ENCODE measurements around the gene GNB4.

The GNB4 gene

GRCh38 chr3:179464323-179465092, 13.2 kb upstream of the GNB4 start:
- Histone ChIP-seq H3K9ac (no peak overlapping the region), H3K4me3 (ENCODE audit: low read depth, low read length) (no peak overlapping the region), H3K27ac (no peak overlapping the region), H3K4me1 (no peaks in the 10 kb centered on the region), H2AFZ (no peak overlapping the region), H3K27me3 (ENCODE audit: control insufficient read depth, insufficient read depth, low read length) (no peaks in the 10 kb centered on the region), H3K4me2 (ENCODE audit: low read length) (no peak overlapping the region), H3K9me3 (ENCODE audit: control insufficient read depth, low read length) (no peaks in the 10 kb centered on the region), H3K36me3 (ENCODE audit: control insufficient read depth, insufficient read depth, low read length) (no peaks in the 10 kb centered on the region), H3K79me2 (no peaks in the 10 kb centered on the region)
- TF ChIP-seq CTCF (IDR thresholded peaks at IDR 0.05), result no peak

- H3K27me3 ChIP-seq (ENCODE audit: control insufficient read depth, insufficient read depth, low read length), result no peaks in the 10 kb centered on the region
- no peak overlapping the region for H3K4me2 ChIP-seq (ENCODE audit: low read length)
- no peaks in the 10 kb centered on the region for H3K4me1 ChIP-seq
- no peak overlapping the region for H2AFZ ChIP-seq
- no peaks in the 10 kb centered on the region for H3K79me2 ChIP-seq
- H3K36me3 ChIP-seq (ENCODE audit: control insufficient read depth, insufficient read depth, low read length), result no peaks in the 10 kb centered on the region
- no peak overlapping the region for H3K9ac ChIP-seq
- no peaks in the 10 kb centered on the region for H3K9me3 ChIP-seq (ENCODE audit: control insufficient read depth, low read length)
- no peak overlapping the region for H3K27ac ChIP-seq
- TF ChIP-seq CTCF (IDR thresholded peaks at IDR 0.05), result no peak
- no peak overlapping the region for H3K4me3 ChIP-seq (ENCODE audit: low read depth, low read length)
Observed at GRCh38 chr3:179463319-179463718, 12.0 kb upstream of the GNB4 start.

GRCh38 chr3:179460260-179460659, 9.0 kb upstream of the GNB4 start:
- H3K9me3 ChIP-seq (ENCODE audit: control insufficient read depth, low read length), result no peaks in the 10 kb centered on the region
- no peak overlapping the region for H3K9ac ChIP-seq
- H2AFZ ChIP-seq, result no peak overlapping the region
- no peak overlapping the region for H3K27ac ChIP-seq
- no peaks in the 10 kb centered on the region for H3K4me1 ChIP-seq
- no peaks in the 10 kb centered on the region for H3K79me2 ChIP-seq
- no peak for TF ChIP-seq CTCF (IDR thresholded peaks at IDR 0.05)
- no peak overlapping the region for H3K4me3 ChIP-seq (ENCODE audit: low read depth, low read length)
- no peak overlapping the region for H3K4me2 ChIP-seq (ENCODE audit: low read length)
- no peaks in the 10 kb centered on the region for H3K27me3 ChIP-seq (ENCODE audit: control insufficient read depth, insufficient read depth, low read length)
- no peaks in the 10 kb centered on the region for H3K36me3 ChIP-seq (ENCODE audit: control insufficient read depth, insufficient read depth, low read length)

- no peak overlapping the region for H3K9ac ChIP-seq
- H3K4me3 ChIP-seq (ENCODE audit: low read depth, low read length), result no peak overlapping the region
- no peak overlapping the region for H2AFZ ChIP-seq
- no peak overlapping the region for H3K4me2 ChIP-seq (ENCODE audit: low read length)
- no peaks in the 10 kb centered on the region for H3K36me3 ChIP-seq (ENCODE audit: control insufficient read depth, insufficient read depth, low read length)
- no peaks in the 10 kb centered on the region for H3K79me2 ChIP-seq
- no peak for TF ChIP-seq CTCF (IDR thresholded peaks at IDR 0.05)
- no peaks in the 10 kb centered on the region for H3K4me1 ChIP-seq
- H3K9me3 ChIP-seq (ENCODE audit: control insufficient read depth, low read length), result no peaks in the 10 kb centered on the region
- H3K27ac ChIP-seq, result no peak overlapping the region
- no peaks in the 10 kb centered on the region for H3K27me3 ChIP-seq (ENCODE audit: control insufficient read depth, insufficient read depth, low read length)
Observed at GRCh38 chr3:179455954-179456353, 4.7 kb upstream of the GNB4 start.

GRCh38 chr3:179454887-179455286, 3.6 kb upstream of the GNB4 start:
- Histone ChIP-seq H2AFZ (no peak overlapping the region), H3K36me3 (ENCODE audit: control insufficient read depth, insufficient read depth, low read length) (no peaks in the 10 kb centered on the region), H3K9me3 (ENCODE audit: control insufficient read depth, low read length) (no peaks in the 10 kb centered on the region), H3K9ac (no peak overlapping the region), H3K4me2 (ENCODE audit: low read length) (no peak overlapping the region), H3K4me1 (no peaks in the 10 kb centered on the region), H3K27me3 (ENCODE audit: control insufficient read depth, insufficient read depth, low read length) (no peaks in the 10 kb centered on the region), H3K79me2 (no peaks in the 10 kb centered on the region), H3K27ac (no peak overlapping the region), H3K4me3 (ENCODE audit: low read depth, low read length) (no peak overlapping the region)
- TF ChIP-seq CTCF (IDR thresholded peaks at IDR 0.05), result no peak
